Progenitor cell of endocrine pancreas (in vitro differentiated cells): ENCODE results near the gene PARPBP. TPM values are rescaled to one million over a fixed set of nuclear protein-coding genes. Genes with fewer than 3 reads are reported as not detected.

Experiments
- DNase-seq: peaks from one replicate; pipeline ENCODE4 v3.0.0; 2021; ENCODE audit warnings: low spot score; ENCODE audit not compliant: unreplicated experiment
- H3K27ac Mint-ChIP-seq: 2 replicates; pipeline ENCODE4 v1.8.0; 2021; ENCODE audit warnings: mild to moderate bottlenecking, moderate library complexity, mixed read lengths
- H3K27me3 Mint-ChIP-seq: 2 replicates; pipeline ENCODE4 v1.8.0; 2021; ENCODE audit warnings: mixed read lengths
- H3K36me3 Mint-ChIP-seq: 2 replicates; pipeline ENCODE4 v1.8.0; 2022; ENCODE audit warnings: mixed read lengths; ENCODE audit not compliant: insufficient read depth
- H3K4me1 Mint-ChIP-seq: 2 replicates; pipeline ENCODE4 v1.8.0; 2021; ENCODE audit warnings: low read depth, mixed read lengths
- H3K4me3 Mint-ChIP-seq: 2 replicates; pipeline ENCODE4 v1.8.0; 2021; ENCODE audit warnings: low read depth, mild to moderate bottlenecking, moderate library complexity, mixed read lengths
- H3K9me3 Mint-ChIP-seq: 2 replicates; pipeline ENCODE4 v1.8.0; 2021; ENCODE audit warnings: low read depth, mixed read lengths
- CTCF ChIP-seq: fragments of 200-600 bp; sonication (generic); IDR thresholded peaks from one replicate; pipeline ENCODE4 v1.5.0; 2021; ENCODE audit warnings: antibody characterized with exemption, mild to moderate bottlenecking; ENCODE audit not compliant: unreplicated experiment
- total RNA-seq: library from RNA; stranded (reverse); gene quantifications from 2 replicates; pipeline ENCODE4 v1.2.1, GENCODE V29; 2021

The PARPBP gene
- total RNA-seq, 1 donor from 2014 or later: 17.0 TPM

- Mint-ChIP-seq H3K4me1 (no peaks in the 10 kb centered on the region), H3K27me3 (no peaks in the 10 kb centered on the region), H3K9me3 (no peaks in the 10 kb centered on the region), H3K36me3 (no peaks in the 10 kb centered on the region), H3K27ac (no peak overlapping the region), H3K4me3 (no peak overlapping the region)
- no peak for DNase-seq
- no peak for TF ChIP-seq CTCF
Measured at GRCh38 chr12:102182635-102183034, 62.7 kb downstream of the PARPBP start.

GRCh38 chr12:102195826-102196225, 75.8 kb downstream of the PARPBP start:
- no peaks in the 10 kb centered on the region for H3K27me3 Mint-ChIP-seq

DNA sequence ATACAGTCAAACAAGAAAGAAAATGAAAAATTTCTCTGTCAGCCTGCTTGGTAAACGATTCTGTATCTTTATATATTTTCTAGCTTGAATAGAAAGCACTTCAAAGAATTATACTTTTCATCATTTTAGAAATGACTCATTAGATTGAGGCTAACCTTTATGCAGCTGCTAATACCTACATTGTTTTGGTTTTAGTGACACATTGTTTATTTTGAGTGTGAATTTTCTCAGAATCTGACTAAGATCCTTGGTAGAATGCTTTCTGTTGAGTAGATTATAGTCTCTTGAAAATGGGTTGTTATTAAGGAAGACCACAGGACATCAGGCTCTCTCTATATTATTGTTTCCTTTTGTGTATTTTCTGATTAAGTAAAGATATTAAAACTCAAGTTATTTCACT, 77.8 kb downstream of the PARPBP start, which contains the start of gene PMCH:
Gene PMCH, minus strand, starts transcription at position 45 of the 400 bp plus-strand sequence. CDS start 63 bp downstream, outside the sequence.
- Mint-ChIP-seq H3K9me3 (no peaks in the 10 kb centered on the region), H3K4me3 (no peak within 1 kb of the TSS), H3K27me3 (no peaks in the 10 kb centered on the region), H3K36me3 (no peaks in the 10 kb centered on the region), H3K27ac (no peak within 1 kb of the TSS), H3K4me1 (no peaks in the 10 kb centered on the region)
- no peak for TF ChIP-seq CTCF
- no peak for DNase-seq

More at GRCh38 chr12:102195826-102196225, 75.8 kb downstream of the PARPBP start:
- Mint-ChIP-seq H3K27ac (no peak overlapping the region), H3K36me3 (no peaks in the 10 kb centered on the region), H3K9me3 (no peaks in the 10 kb centered on the region), H3K4me1 (no peaks in the 10 kb centered on the region), H3K4me3 (no peak overlapping the region)
- no peak for TF ChIP-seq CTCF
- no peak for DNase-seq

GRCh38 chr12:102201436-102202061, 81.6 kb downstream of the PARPBP start:
- Mint-ChIP-seq H3K27me3 (no peaks in the 10 kb centered on the region), H3K36me3 (peaks cover 2% of the 10 kb centered on the region), H3K9me3 (peaks cover 4% of the 10 kb centered on the region), H3K4me3 (no peak overlapping the region), H3K27ac (no peak overlapping the region), H3K4me1 (no peaks in the 10 kb centered on the region)
- no peak for TF ChIP-seq CTCF
- DNase-seq: no peak

DNA sequence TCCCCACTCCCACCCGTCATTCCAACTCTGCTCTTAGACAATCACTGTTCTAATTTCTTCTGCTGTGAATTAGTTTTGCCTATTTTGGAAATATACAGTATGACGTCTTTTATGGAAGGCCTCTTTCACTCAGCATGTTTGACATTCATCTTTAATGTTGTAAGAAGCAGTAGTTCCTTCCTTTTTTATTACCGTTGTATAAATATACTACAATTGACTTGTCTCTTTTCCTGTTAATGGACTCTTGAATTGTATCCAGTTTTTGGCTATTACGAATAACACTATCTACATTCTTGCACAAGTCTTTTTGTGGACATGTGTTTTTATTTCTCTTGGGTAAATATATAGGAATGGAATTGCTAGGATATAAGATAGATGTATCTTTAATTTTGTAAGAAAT, 82.6 kb downstream of the PARPBP start:
- no peaks in the 10 kb centered on the region for H3K4me1 Mint-ChIP-seq
- no peak overlapping the region for H3K27ac Mint-ChIP-seq
- TF ChIP-seq CTCF: no peak
- H3K4me3 Mint-ChIP-seq: no peak overlapping the region
- H3K36me3 Mint-ChIP-seq: peaks cover 5% of the 10 kb centered on the region
- no peak for DNase-seq
- H3K9me3 Mint-ChIP-seq: peaks cover 8% of the 10 kb centered on the region
- no peaks in the 10 kb centered on the region for H3K27me3 Mint-ChIP-seq
